Esophagus squamous epithelium (tissue), 4 donors: ENCODE data around the gene CYB561D2.

Experiments used
- CTCF ChIP-seq, 6 experiments: fragments of 450-650 bp in 4 of 6; fragments of 200-600 bp in 2 of 6; sonication (generic) in 2 of 6; IDR thresholded peaks; one replicate each; pipeline ENCODE4 v1.5.1; 2016 to 2019; ENCODE audit warnings: antibody characterized with exemption in 6 of 6, mild to moderate bottlenecking in 4 of 6, moderate library complexity in 4 of 6
- POLR2A ChIP-seq, 4 donors: fragments of 450-650 bp; IDR thresholded peaks; one replicate each; pipeline ENCODE4 v1.6.1; 2017; ENCODE audit warnings: antibody characterized with exemption in 4 of 4, mild to moderate bottlenecking in 4 of 4, moderate library complexity in 3 of 4

GRCh38 chr3:50388720-50389413, 38.2 kb downstream of the CYB561D2 start:
- TF ChIP-seq CTCF (IDR thresholded peaks at IDR 0.05): no peak
- no peak for TF ChIP-seq POLR2A (IDR thresholded peaks at IDR 0.05)
